ENCODE measurements around the gene C19orf47.

The C19orf47 gene

DNA sequence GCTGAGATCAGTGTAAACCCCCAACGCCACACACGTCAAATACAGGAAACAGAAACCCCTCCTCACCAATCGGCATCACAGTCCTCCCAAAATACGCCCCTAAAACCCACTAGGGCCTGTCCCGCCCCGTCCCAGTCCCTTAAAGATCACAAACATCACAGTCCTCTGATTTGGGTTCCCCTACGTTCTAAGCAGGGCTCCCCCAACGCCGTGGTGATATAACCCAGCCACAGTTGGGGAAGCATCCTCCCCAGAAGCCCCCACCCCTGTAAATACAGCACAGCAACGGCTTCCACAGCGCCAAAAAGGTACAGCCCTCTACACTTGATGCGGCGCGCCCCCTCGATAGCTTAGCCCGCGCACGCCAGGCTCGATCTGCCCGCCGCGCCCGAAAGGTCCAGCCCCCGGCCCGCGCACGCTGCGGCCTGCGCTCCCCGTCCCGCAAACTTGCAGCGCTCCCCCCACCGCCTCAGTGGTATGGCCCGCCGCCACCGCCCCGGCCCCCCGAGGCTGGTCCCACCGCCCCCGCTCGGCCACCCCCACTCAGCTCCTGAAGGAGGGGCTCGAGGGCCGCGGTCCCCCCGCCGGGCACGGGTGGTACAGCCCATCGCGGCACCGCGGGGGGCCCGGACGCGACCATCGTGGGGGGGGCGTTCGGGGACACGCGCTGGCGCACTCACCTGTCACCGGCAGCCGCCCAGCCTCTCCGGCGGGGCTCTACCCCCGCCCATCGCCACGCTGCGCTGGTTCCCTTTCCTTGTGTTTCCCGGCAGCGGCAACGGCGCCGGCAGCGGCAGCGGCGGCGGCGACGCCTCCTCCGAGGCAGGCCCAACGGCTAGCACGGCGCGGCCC, 63.5 kb downstream of the C19orf47 start, which contains the start of gene AKT2:
TSS of gene AKT2 (minus strand) at position 845 of the 852 bp plus-strand sequence. CDS start 20,078 bp downstream, outside the sequence.
- peak within 1 kb of the TSS; percentile 87 for H3K27ac ChIP-seq (ENCODE audit: low read length)
- H2AFZ ChIP-seq (ENCODE audit: low read depth, low read length) = peak within 1 kb of the TSS; percentile 19; the same call in 1 of the 2 replicates
- no peaks in the 10 kb centered on the region for H3K27me3 ChIP-seq (ENCODE audit: low read depth, low read length)
- peaks cover 29% of the 10 kb centered on the region for H3K4me1 ChIP-seq (ENCODE audit: low read length)
- H3K4me2 ChIP-seq (ENCODE audit: low read length) = peak within 1 kb of the TSS; percentile 99
- no peak for TF ChIP-seq EZH2phosphoT487 (IDR thresholded peaks at IDR 0.05; ENCODE audit: low read depth)
- TF ChIP-seq, protein P1, sequence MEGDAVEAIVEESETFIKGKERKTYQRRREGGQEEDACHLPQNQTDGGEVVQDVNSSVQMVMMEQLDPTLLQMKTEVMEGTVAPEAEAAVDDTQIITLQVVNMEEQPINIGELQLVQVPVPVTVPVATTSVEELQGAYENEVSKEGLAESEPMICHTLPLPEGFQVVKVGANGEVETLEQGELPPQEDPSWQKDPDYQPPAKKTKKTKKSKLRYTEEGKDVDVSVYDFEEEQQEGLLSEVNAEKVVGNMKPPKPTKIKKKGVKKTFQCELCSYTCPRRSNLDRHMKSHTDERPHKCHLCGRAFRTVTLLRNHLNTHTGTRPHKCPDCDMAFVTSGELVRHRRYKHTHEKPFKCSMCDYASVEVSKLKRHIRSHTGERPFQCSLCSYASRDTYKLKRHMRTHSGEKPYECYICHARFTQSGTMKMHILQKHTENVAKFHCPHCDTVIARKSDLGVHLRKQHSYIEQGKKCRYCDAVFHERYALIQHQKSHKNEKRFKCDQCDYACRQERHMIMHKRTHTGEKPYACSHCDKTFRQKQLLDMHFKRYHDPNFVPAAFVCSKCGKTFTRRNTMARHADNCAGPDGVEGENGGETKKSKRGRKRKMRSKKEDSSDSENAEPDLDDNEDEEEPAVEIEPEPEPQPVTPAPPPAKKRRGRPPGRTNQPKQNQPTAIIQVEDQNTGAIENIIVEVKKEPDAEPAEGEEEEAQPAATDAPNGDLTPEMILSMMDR (IDR thresholded peaks at IDR 0.05; ENCODE audit: low read depth, low read length) = no peak
- H3K9ac ChIP-seq (ENCODE audit: low read length) = peak within 1 kb of the TSS; percentile 97
- H3K4me3 ChIP-seq (ENCODE audit: low read length) = peak within 1 kb of the TSS; percentile 95
- peaks cover 54% of the 10 kb centered on the region for H3K79me2 ChIP-seq (ENCODE audit: low read length)
- H3K9me3 ChIP-seq (ENCODE audit: insufficient read depth, low read length) = no peaks in the 10 kb centered on the region
- H4K20me1 ChIP-seq (ENCODE audit: insufficient read depth, low read length) = peaks cover 44% of the 10 kb centered on the region
- peaks cover 9% of the 10 kb centered on the region for H3K36me3 ChIP-seq (replicated peaks; ENCODE audit: low read depth, low read length)

DNA sequence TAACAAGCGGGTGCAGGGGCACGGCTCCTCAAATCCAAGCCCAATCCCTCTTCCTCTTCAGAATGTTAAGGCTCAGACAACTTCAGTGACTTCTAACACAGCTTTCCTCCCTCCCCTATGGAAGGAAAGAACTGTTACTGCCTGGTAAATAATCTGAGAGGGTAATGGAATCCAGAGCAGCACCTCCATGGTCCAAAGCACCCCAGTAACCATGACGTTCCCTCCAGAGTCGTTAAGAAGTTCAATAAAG, 64.0 kb downstream of the C19orf47 start:
- H3K9ac ChIP-seq (ENCODE audit: low read length) = peak overlapping the region; percentile 97
- peak overlapping the region; percentile 99 for H3K4me2 ChIP-seq (ENCODE audit: low read length)
- H3K27ac ChIP-seq (ENCODE audit: low read length) = peak overlapping the region; percentile 87
- H3K9me3 ChIP-seq (ENCODE audit: insufficient read depth, low read length) = no peaks in the 10 kb centered on the region
- H3K27me3 ChIP-seq (ENCODE audit: low read depth, low read length) = no peaks in the 10 kb centered on the region
- peaks cover 9% of the 10 kb centered on the region for H3K36me3 ChIP-seq (replicated peaks; ENCODE audit: low read depth, low read length)
- TF ChIP-seq, protein P1 (IDR thresholded peaks at IDR 0.05; ENCODE audit: low read depth, low read length) = no peak
- TF ChIP-seq EZH2phosphoT487 (IDR thresholded peaks at IDR 0.05; ENCODE audit: low read depth) = no peak
- peak overlapping the region; percentile 95 for H3K4me3 ChIP-seq (ENCODE audit: low read length)
- H2AFZ ChIP-seq (ENCODE audit: low read depth, low read length) = no peak overlapping the region
- peaks cover 48% of the 10 kb centered on the region for H4K20me1 ChIP-seq (ENCODE audit: insufficient read depth, low read length)
- H3K4me1 ChIP-seq (ENCODE audit: low read length) = peaks cover 29% of the 10 kb centered on the region
- peaks cover 59% of the 10 kb centered on the region for H3K79me2 ChIP-seq (ENCODE audit: low read length)

DNA sequence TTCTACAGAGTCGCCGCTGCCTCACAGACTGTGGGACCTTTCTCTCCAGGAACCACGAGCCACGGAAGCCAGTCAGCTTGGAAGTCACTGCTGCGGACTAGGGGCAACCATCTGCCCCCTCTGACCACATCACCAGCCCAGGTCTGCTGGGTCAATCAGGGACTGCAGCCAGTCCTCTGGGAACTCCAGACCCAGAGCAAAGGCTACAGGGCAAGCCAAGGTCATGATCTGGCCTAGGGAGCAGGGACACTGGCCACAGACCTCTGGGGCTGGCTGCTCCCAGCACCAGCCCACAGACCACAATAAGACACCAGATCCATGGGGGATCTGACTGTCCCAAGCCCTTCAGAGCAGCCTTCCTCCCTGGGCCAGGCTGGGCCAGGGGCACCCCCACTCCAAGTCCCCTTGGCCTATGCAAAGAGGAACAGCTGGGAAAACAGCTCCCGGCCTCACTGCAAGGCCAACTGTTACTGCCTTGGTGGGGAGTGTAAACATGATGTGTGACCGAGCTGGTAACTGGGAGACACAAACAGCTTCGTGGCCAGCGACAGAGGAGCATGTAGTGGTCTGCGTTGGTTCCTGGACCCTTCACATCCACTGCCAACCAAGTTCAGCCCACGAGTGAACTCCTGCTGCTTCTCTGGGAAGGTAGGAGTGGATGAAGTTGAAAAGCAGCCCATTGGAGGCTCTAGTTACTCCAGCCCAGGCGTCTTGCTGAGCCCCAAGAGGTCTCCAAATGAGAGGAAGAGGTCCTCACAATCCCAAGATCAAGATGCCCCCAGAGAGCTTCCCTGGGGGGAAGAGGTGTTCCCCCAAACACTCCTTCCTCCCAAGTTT, 64.6 kb downstream of the C19orf47 start:
- H3K4me3 ChIP-seq (ENCODE audit: low read length) = peak overlapping the region; percentile 95
- peaks cover 65% of the 10 kb centered on the region for H3K79me2 ChIP-seq (ENCODE audit: low read length)
- peak overlapping the region; percentile 87 for H3K27ac ChIP-seq (ENCODE audit: low read length)

More for the DNA sequence above, 64.6 kb downstream of the C19orf47 start:
- Histone ChIP-seq H3K4me1 (ENCODE audit: low read length) (peaks cover 29% of the 10 kb centered on the region), H4K20me1 (ENCODE audit: insufficient read depth, low read length) (peaks cover 54% of the 10 kb centered on the region), H3K36me3 (replicated peaks; ENCODE audit: low read depth, low read length) (peaks cover 9% of the 10 kb centered on the region), H3K4me2 (ENCODE audit: low read length) (peak overlapping the region; percentile 99), H3K9ac (ENCODE audit: low read length) (peak overlapping the region; percentile 97), H3K27me3 (ENCODE audit: low read depth, low read length) (no peaks in the 10 kb centered on the region), H2AFZ (ENCODE audit: low read depth, low read length) (no peak overlapping the region), H3K9me3 (ENCODE audit: insufficient read depth, low read length) (no peaks in the 10 kb centered on the region)
- no peak for TF ChIP-seq EZH2phosphoT487 (IDR thresholded peaks at IDR 0.05; ENCODE audit: low read depth)
- TF ChIP-seq, protein P1 (IDR thresholded peaks at IDR 0.05; ENCODE audit: low read depth, low read length) = no peak
